Measurements from ENCODE around the gene ATPAF1.

GRCh38 chr1:46679789-46680573, 11.8 kb upstream of the ATPAF1 start:
- TF ChIP-seq, protein P1, sequence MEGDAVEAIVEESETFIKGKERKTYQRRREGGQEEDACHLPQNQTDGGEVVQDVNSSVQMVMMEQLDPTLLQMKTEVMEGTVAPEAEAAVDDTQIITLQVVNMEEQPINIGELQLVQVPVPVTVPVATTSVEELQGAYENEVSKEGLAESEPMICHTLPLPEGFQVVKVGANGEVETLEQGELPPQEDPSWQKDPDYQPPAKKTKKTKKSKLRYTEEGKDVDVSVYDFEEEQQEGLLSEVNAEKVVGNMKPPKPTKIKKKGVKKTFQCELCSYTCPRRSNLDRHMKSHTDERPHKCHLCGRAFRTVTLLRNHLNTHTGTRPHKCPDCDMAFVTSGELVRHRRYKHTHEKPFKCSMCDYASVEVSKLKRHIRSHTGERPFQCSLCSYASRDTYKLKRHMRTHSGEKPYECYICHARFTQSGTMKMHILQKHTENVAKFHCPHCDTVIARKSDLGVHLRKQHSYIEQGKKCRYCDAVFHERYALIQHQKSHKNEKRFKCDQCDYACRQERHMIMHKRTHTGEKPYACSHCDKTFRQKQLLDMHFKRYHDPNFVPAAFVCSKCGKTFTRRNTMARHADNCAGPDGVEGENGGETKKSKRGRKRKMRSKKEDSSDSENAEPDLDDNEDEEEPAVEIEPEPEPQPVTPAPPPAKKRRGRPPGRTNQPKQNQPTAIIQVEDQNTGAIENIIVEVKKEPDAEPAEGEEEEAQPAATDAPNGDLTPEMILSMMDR (IDR thresholded peaks at IDR 0.05) = no peak
- TF ChIP-seq POLR2A (IDR thresholded peaks at IDR 0.05) = no peak

Measured in testis (tissue), 2 donors.